Activated CD8-positive, alpha-beta memory T cell treated with anti-CD3 and anti-CD28 coated beads for 36 hours (primary cell): ENCODE measurements around the gene DACH1. TPM values are rescaled to one million over a fixed set of nuclear protein-coding genes. Genes with fewer than 3 reads are reported as not detected.

Experiments
- CTCF ChIA-PET: fragments of 350-600 bp; sonication (Branson Sonifier 250); formaldehyde crosslinking; loops from one replicate; lab custom pipeline; 2021; ENCODE audit warnings: antibody characterized with exemption; lab: Charles Lee
- POLR2A ChIA-PET: fragments of 350-600 bp; sonication (Branson Sonifier 250); formaldehyde crosslinking; loops from one replicate; lab custom pipeline; 2021; ENCODE audit warnings: antibody characterized with exemption; lab: Charles Lee
- total RNA-seq, 2 experiments: library from RNA; stranded (reverse); gene quantifications; one replicate each; pipeline ENCODE4 v1.2.3, GENCODE V29; 2021

DACH1 gene
- total RNA-seq, 2 experiments from 2014 or later, result not detected

DNA sequence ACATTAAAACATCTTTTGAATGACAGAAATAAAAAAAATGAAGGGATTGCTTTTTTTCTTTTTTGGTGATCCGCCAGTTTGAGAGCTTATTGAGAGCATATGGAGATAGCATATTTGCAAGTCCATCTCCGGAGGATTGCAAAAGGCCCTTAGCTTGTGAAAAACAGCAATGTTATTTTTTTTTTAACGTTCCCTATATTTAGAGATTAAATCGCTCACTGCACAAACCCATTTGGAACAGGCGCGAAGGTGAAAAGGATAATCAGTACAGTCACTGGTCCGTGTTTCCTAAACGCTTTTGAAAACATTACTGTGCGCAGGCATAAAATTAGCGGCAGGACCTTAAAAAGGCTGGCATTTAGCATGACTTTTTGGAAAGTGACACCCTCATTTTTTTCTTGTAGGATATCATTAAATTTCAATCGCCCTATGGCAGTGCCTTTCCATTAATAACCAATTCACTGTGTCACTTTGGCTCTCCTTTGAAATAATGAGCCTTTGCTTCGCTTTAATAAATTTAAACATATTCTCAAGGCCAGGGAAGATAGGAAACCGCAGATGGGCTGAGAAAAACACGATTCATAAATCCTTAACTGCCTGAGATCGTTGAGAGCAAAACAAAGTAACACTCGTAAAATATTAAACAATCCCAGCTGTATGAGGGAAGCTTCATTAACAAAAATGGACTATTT, 342.2 kb downstream of the DACH1 start:
- ChIA-PET CTCF (no interaction called here), POLR2A (no interaction called here)

DNA sequence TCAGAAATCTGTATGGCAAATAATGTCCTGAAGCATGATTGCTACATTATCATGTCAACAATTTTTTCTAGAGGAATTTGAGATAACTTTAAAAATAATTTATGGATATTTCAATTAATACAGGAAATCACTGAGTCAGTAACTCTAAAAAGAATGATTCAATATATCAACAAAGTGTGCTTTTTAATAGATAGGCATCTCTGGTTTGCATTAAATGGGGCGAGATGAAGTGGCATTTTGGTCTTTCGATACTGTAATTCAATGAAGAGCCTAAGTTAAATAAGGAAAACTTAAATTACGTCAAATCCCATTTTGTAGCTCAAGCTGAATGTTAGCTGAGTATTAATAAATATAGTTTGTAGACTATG, 342.8 kb downstream of the DACH1 start:
- POLR2A ChIA-PET, result no interaction called here
- CTCF ChIA-PET, result no interaction called here

DNA sequence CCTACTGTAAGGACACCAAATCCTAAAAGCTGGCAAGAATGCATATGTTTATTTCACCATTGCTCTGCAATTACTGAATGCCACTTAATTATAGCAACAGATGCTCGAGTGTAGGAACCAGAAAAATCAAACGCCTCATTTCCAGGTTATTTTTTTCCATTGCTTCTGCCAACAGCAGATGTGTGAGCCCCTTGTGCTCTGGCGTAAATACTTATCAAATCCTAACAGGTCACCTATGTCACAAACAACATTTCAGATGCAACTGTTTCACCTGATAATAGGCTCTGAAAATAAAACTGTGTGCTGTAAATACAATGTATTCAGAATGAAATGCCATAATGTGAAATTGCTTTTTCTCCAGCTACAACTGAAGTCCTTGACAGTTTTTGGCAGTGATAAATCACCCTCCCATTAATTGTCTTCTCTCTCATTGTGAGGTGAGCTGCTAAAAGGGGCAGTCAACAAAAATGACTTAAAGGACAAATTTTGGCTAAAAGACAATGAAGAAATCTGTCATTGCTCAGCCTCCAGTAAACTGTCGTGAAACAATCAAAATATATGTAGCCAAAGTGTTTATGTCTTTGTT, 344.0 kb downstream of the DACH1 start:
- POLR2A ChIA-PET, result no interaction called here
- CTCF ChIA-PET, result no interaction called here

DNA sequence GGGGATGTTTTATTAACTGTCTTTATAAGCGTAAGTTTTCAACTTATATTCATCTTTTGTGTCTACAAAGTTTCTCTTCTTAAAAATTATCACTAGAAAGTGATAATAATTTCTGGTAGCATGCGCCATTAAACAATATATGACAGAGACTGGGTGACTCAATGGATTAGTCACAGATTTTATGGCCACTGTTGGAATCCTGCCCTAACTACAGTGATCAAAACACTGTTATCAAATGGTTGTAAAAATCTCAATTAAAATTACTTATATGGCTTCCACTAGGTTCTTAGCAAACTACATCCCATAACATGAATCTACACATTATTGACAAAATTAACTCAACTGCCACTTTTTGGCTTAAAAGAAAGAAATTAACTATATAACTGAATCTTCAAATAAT, 350.0 kb downstream of the DACH1 start:
- ChIA-PET POLR2A (no interaction called here), CTCF (no interaction called here)

DNA sequence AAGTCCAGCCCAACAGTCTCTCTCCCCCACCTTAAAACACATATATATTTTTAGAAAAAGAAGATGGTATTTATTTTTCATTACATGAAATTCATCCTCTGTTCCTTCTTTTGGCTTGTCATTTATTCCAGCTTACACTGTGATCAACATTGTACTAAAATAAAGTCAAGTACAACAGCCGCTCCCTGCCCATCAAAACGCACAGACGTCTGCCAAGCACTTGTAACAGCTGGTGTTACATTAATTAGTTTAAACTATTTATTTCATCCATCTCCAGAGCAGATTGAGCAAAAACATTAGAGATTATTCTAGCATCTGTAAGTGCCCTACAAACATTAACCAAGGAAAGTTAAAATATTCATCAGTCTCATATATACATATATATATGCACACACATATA, 350.5 kb downstream of the DACH1 start:
- ChIA-PET POLR2A (no interaction called here), CTCF (no interaction called here)

DNA sequence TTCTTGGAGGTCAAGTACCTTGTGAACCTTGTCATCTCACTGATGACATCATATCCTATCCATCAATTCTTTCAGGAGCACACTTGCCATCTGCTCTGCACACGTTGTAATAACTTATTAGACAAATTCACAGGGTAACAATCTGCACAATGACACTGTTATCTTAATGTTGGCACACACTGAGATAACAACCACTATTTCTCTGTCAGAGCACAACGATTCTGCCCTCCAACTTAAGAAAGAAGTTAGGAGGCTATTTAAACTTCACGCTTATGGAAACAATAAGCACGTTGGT, 351.3 kb downstream of the DACH1 start:
- CTCF ChIA-PET, result no interaction called here
- POLR2A ChIA-PET, result no interaction called here

DNA sequence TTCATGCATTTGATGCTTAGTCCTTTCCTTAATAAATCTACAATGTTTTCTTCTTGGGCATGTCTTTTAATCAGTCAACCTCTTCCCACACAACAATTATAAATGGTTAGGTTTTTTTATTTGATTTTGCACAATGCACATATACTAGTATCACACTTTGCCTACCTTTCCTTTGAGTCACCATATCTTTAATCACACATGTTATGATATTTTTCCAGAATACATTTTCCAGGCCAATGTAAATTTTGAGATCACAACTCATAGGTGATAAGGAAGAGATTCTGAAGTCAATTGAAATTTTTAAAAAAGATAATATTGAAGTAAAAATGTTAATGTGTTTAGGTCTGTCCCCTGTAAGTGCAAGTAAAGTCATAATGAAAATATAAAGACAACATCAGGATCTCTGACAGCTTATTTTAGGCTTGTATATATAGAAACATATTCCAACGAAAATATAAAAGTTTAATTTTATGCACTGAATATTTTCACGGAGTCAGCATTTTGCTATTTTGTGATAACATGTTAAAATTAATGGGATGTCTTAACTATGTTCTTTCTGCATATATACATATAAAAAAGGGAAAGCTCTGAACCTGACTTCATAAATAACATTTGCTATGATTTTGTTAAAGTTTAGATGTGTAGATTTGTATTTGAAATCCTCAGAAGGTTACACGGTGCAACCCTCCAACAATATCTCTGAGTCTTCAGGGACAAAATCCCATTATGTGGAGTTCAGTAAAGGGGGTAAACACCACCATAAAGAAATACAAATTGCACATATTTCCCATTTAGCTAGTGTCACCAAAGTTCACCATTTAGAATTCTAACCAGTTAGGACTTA, 351.9 kb downstream of the DACH1 start:
- CTCF ChIA-PET, result no interaction called here
- POLR2A ChIA-PET, result no interaction called here

DNA sequence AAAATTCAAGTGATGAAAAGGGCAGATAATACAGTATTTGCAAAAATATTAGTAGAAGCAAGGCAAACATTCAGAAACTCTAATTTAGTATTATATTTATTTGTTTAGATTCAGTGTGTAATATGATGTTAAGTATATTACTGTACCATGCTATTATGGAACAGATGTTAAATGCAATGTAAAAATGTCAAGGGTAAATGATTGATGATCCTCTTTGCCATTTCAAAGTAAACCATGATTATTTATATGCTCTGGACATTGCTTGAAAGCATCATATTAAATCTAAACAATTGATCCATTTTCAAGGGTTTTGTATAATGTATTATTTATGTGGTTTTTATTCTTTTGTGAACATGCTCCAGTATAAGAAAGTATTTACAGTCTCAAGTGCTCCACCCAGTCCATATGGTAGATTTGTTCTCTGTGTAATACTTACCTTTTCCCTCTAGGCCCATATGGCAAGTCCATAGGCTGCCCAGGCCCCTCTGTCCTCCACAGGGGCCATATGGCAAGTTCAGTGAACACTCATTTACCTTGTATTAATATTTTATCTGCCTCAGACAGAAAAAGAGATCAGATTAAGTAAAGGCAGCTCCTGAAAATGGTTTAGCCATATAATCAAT, 353.5 kb downstream of the DACH1 start:
- ChIA-PET CTCF (no interaction called here), POLR2A (no interaction called here)

DNA sequence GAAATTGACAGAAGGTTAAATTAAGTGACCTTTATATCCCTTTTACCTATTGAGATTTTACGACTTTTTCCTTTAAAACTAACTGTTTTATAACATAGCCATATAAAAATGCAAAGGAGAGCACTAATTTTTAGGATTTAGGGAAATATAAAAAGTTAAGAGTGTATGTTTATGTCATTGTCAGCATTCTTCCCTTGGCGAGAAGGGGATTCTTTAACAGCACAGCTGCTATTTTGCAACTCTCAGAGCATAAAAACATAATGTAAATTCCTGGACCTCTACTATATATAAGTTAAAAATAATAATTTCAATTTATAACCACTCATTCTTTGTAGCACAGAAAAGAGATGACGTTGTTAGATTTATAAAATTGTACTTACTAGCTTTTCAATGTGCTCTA, 363.2 kb downstream of the DACH1 start:
- ChIA-PET POLR2A (no interaction called here), CTCF (interaction anchor here (0.6 kb wide), 1 partner anchor 196 kb away, joined by 3 read pairs; no protein-coding TSS in a partner anchor)

DNA sequence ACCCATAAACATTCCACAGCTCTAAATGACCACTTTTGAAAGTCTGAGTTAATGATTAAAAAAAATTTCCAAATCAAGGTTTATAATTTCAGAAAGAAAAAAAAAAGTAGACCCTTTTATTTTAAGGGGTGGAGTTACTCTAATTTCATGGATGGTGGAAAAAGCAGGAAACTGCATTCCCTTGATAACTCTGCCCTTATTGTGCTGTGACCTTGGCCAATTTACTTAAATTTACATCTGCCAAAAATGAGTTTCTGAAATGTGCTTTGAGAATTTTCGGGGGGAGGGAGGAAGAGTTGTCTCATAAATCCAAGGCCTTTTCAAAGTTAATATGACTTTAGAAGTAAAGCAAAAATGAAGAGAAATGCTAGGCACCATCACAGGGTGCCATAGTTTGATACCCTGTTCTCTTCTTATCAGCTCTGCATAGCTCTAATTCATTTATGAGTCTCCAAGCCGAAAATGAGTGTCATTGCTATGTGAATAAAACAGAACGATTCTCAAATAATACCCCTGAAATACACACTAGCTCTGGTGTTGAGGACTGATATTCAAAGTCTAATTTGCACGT, 367.0 kb downstream of the DACH1 start:
- ChIA-PET POLR2A (no interaction called here), CTCF (interaction anchor here (0.5 kb wide), 1 partner anchor 29 kb away, joined by 4 read pairs; no protein-coding TSS in a partner anchor)

DNA sequence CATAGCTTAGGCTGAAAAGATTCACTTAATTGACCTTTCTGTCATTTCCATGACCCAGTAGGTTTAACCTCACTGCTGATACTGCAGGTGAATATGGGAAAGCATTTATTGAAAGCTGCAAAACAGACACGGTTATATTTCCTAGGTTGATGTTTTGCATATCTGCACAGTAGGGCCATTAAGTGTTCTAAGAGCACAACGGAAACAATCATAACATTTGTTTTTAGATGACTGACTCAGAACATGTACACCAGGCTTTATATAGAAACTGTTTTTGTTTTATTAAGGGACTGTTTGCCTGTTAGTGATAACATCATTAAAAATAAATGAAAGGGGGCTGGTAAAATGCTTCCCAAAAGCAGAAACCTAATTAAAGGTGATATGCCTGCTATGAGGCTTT, 367.8 kb downstream of the DACH1 start:
- ChIA-PET POLR2A (no interaction called here), CTCF (no interaction called here)

DNA sequence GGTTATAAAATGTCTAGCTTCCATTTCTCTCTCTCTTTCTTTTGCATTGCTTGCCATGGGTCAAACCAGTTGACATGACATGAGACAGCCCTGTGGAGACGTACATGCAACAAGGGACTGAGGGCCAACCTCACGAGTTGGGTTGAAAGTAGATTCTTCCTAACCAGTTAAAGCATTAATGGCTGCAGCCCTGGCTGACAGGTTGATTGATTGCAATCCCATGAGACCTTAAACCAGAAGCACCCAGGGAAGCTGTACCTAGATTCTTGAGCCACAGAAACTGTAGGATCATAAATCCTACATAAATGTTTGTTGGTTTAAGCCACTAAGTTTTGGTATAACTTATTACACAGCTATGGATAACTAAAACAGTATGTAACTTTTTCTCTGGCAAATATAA, 373.8 kb downstream of the DACH1 start:
- CTCF ChIA-PET, result no interaction called here
- POLR2A ChIA-PET, result no interaction called here

DNA sequence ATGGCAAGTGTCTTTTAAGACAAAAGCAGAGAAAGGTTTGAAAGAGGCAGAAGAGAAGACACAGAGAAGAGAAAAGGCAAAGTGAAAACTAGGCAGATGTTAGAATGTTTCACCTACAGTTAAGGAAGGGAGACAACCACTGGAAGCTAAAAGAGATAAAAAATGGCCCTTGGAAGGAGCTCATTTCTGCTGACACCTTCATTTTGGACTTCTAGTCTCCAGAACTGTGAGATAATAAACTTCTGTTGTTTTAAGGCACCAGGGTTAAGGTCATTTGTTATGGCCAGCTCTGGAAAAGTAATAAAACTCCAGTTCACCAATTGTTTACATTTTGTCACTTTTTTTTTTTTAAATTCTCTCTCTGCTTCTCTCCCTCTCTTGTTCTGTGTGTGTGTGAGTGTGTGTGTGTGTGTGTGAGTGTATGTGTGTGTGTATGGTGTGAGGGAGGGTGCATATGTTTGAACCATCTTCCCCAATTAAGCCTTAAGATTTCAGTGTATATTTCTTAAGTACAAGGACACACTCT, 374.6 kb downstream of the DACH1 start:
- CTCF ChIA-PET, result no interaction called here
- POLR2A ChIA-PET, result no interaction called here

DNA sequence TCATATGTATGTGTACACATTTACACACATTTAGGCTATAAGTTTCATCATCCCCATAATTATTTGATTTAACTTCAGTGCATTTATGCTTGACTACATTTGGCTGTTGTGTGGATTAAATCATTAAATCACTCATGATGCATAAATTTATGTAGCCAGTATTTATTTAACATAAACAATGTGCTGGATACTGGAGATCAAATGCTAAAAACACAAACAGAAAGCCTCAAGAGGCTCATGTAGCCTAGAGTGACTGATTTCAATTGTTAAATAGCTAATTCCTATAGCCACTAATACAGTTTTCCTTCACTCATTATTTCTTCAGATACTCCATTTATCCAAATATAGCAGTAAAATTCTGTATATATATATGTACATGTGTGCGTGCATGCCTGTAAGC, 376.0 kb downstream of the DACH1 start:
- ChIA-PET POLR2A (no interaction called here), CTCF (no interaction called here)

DNA sequence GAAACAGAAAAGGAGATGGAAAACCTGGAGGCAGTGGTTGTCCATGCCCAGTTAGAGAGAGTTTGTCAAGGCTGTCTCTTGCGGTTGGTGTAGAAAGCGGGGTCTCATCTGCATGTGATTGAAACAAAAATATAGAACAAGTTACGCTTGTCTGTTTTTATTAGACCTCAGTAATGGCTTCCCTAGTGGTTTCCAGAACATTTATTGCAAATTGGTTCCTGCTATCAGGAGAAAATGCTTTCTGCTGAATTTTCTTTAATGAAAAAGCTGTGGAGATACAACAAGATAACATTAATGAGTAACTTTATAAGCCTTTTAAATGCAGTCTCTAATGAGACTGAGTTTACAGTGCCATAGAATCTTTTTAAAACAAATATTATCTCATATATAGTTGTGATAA, 378.0 kb downstream of the DACH1 start:
- CTCF ChIA-PET, result no interaction called here
- POLR2A ChIA-PET, result no interaction called here

DNA sequence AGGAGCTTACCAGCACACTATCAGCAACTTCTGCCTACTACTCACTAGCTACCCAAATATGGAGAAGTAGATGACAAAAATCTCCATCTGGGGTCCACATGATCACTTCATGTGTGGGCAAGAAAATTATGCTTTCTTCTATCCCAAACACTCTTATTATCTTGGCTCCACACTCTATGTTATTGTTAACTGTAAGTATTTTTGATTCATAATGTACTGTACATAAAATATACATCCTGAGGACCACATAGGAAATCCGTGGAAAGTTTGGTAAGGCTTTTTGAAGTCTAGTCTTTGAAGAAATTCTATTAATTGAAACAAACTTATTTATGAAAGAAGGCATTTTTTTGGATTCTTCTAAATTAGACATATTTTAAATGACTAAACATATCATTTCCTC, 378.8 kb downstream of the DACH1 start:
- CTCF ChIA-PET, result no interaction called here
- POLR2A ChIA-PET, result no interaction called here

DNA sequence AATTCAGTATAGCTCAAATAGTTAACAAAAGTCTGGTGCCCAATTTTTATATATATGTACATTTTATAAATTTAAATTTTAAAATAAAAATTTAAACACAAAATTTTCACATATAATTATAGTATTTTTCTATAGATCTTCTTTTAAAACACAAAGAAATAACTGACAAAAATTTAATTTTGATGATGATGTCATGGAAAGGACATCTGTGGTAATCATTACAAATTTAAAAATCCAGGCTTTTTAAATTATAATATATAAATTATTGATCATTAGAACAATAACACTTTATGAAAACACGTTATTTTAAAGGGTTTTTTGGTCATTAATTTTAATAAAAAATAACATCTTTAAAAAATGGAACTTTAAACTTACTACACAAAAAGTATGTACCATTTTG, 381.1 kb downstream of the DACH1 start:
- ChIA-PET CTCF (no interaction called here), POLR2A (no interaction called here)

DNA sequence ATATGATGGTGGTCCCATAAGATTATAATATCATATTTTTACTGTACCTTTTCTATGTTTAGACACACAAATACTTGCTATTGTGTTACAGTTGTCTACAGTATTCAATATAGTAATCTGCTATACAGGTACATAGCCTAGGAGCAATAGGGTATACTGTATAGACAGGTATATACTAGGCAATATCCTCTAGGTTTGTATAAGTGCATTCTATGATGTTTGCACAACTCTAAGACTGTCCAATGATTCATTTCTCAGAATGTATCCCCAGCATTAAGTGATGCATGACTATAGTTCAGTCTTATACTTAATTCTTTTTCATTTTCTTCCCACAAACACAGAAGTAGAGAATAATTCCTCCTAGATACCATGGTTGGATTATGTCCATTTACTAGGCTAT, 383.3 kb downstream of the DACH1 start:
- ChIA-PET CTCF (no interaction called here), POLR2A (no interaction called here)

DNA sequence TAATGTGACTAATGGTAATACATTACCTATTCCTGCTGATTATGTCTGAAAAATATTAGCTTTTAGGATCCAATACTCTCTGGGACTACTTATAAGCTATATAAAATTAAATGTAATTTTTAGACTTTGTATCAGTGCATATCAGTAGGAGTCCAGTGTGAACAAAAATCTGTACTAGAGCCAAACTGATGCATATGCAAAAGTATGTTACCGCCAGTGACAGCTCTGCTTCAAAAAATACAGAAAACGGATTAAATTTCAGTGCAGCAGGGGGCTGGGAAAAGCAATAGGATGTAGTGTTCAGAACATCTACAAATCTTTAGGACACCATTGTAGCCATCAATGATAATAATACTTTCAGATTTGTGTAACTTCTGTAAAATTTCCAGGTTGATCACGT, 385.5 kb downstream of the DACH1 start:
- ChIA-PET CTCF (no interaction called here), POLR2A (no interaction called here)

DNA sequence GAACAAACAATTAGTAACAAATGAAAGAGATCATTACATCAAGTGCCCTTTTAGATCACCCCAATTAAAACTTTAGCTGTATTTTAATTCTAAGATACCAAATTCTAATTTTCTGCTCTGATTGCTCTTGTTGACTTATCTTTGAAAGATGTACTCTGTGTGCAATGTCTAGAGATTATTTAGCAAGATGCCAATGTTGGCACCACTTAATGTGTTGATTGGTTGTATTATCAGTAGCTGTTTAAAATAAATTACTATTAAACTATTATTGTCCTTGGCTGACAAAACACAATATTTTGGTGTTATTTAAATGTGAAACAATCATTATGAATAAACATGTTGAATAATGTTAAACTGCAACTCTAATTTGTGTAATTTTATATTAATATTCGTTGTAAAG, 386.0 kb downstream of the DACH1 start:
- CTCF ChIA-PET, result no interaction called here
- POLR2A ChIA-PET, result no interaction called here
